Measurements from ENCODE around the gene HNF4A.

GRCh38 chr20:44433751-44434538 is 78.4 kb downstream of the HNF4A start:
- TF ChIP-seq FOXA1 (IDR thresholded peaks at IDR 0.05) (no peak), L3MBTL2 (conservative IDR thresholded peaks at IDR 0.05) (no peak), FOXM1 (IDR thresholded peaks at IDR 0.05; ENCODE audit: borderline replicate concordance) (no peak), BHLHE40 (IDR thresholded peaks at IDR 0.05; ENCODE audit: borderline replicate concordance) (no peak), ELF4 (IDR thresholded peaks at IDR 0.05) (no peak), FOXK2 (IDR thresholded peaks at IDR 0.05) (no peak), TARDBP (IDR thresholded peaks at IDR 0.05) (no peak)
